Measurements from ENCODE around the gene CD82. TPM values are rescaled to one million over a fixed set of nuclear protein-coding genes. Genes with fewer than 3 reads are reported as not detected.

CD82 gene
- total and polyA plus RNA-seq, 2 of the 8 experiments (the other 6 are each of a cell fraction or from before 2014, with no cell fraction given), result 7.9 to 10.3 TPM

GRCh38 chr11:44566952-44567875 is 1.8 kb downstream of the CD82 start (continued):
- TF ChIP-seq CHD7 (IDR thresholded peaks at IDR 0.05; ENCODE audit: insufficient replicate concordance, low read length) (no peak), CEBPB (IDR thresholded peaks at IDR 0.05; ENCODE audit: low read depth, low read length) (no peak), TEAD4 (IDR thresholded peaks at IDR 0.05; ENCODE audit: low read depth, low read length) (peak; percentile 66), CBX5 (IDR thresholded peaks at IDR 0.05; ENCODE audit: low read depth, low read length) (no peak), KDM1A (IDR thresholded peaks at IDR 0.05; ENCODE audit: borderline replicate concordance, low read length) (no peak), FOSL1 (IDR thresholded peaks at IDR 0.05; ENCODE audit: insufficient read depth, low read depth, low read length) (no peak), MAFK (IDR thresholded peaks at IDR 0.05; ENCODE audit: low read depth, low read length) (no peak), SP2 (IDR thresholded peaks at IDR 0.05; ENCODE audit: low read length) (no peak)
